HepG2 (cell line): ENCODE results near the gene WIF1. TPM values are rescaled to one million over a fixed set of nuclear protein-coding genes. Genes with fewer than 3 reads are reported as not detected.

Source experiments
- ATAC-seq: fragments of 200-7000 bp; cut with Tn5 transposase; 3 replicates; pipeline ENCODE4 v1.9.1; 2020; ENCODE audit warnings: mild to moderate bottlenecking, moderate library complexity
- BruUV-seq: library from RNA; stranded (reverse); fragments of 400-500 nt; replicated peaks from 2 replicates; lab custom pipeline; 2021; lab: Mats Ljungman, UMichigan
- CTCF ChIA-PET: fragments of 300-600 bp; formaldehyde crosslinking; extraction: SDS; loops from one replicate; lab custom pipeline; 2021; ENCODE audit warnings: low total read pairs, inconsistent platforms, low intra/inter-chr PET ratio; lab: Yijun Ruan, JAX
- POLR2A ChIA-PET: fragments of 350-600 bp; sonication (Branson Sonifier 250); formaldehyde crosslinking; loops from one replicate; lab custom pipeline; 2020; ENCODE audit warnings: antibody characterized with exemption, inconsistent platforms; lab: Yijun Ruan, JAX
- DNase-seq: peaks from one replicate; pipeline ENCODE4 v3.0.0-alpha.2; 2015; ENCODE audit warnings: low spot score
- FAIRE-seq: peaks from 3 replicates; lab custom pipeline; 2011; peaks lifted over from hg19 to GRCh38; lab: Jason Lieb, UNC
- H2AFZ ChIP-seq: one replicate; pipeline ENCODE4 v1.6.1; 2011; ENCODE audit warnings: low read length, inconsistent platforms
- H3K27ac ChIP-seq: fragments of 300-600 bp; 3 replicates; pipeline ENCODE4 v1.8.0; 2011; ENCODE audit warnings: mixed run types, mild to moderate bottlenecking, mixed read lengths, low read length, inconsistent platforms; ENCODE audit not compliant: insufficient read depth; ENCODE audit errors: extremely low read length
- H3K27me3 ChIP-seq, 2 experiments: fragments of 200-600 bp in 1 of 2; 2 replicates in 1 of 2; 3 replicates in 1 of 2; pipeline versions ENCODE4 v1.6.0 to v1.8.0; 2011; ENCODE audit warnings: low read length in 2 of 2, mild to moderate bottlenecking in 2 of 2, moderate library complexity in 2 of 2, inconsistent platforms in 1 of 2; ENCODE audit not compliant: insufficient read depth in 2 of 2, control insufficient read depth in 1 of 2
- H3K36me3 ChIP-seq, 2 experiments: fragments of 200-600 bp in 1 of 2; replicated peaks in 1 of 2; 2 replicates in 1 of 2; 3 replicates in 1 of 2; pipeline versions ENCODE4 v1.5.1 to v1.8.0; 2011; ENCODE audit warnings: low read length in 2 of 2, inconsistent platforms in 1 of 2; ENCODE audit not compliant: insufficient read depth in 2 of 2, control insufficient read depth in 1 of 2
- H3K4me1 ChIP-seq: 2 replicates; pipeline ENCODE4 v1.5.1; 2012; ENCODE audit warnings: low read length, inconsistent platforms; ENCODE audit not compliant: insufficient read depth
- H3K4me2 ChIP-seq: 2 replicates; pipeline ENCODE4 v1.6.0; 2011; ENCODE audit warnings: low read depth, low read length, inconsistent platforms
- H3K4me3 ChIP-seq, 3 experiments: fragments of 200-600 bp in 1 of 3; sonication (generic), shearing (Covaris generic) in 1 of 3; replicated peaks in 1 of 3; 2 replicates each; pipeline ENCODE4 v1.5.1; 2011 to 2016; ENCODE audit warnings: low read length in 3 of 3, inconsistent platforms in 2 of 3, low read depth in 2 of 3, mild to moderate bottlenecking in 2 of 3, control low read depth in 1 of 3, mixed read lengths in 1 of 3; ENCODE audit not compliant: insufficient read depth in 1 of 3
- H3K79me2 ChIP-seq: one replicate; pipeline ENCODE4 v1.6.1; 2011; ENCODE audit warnings: low read length, inconsistent platforms; ENCODE audit not compliant: insufficient read depth
- H3K9ac ChIP-seq: 2 replicates; pipeline ENCODE4 v1.6.0; 2011; ENCODE audit warnings: mild to moderate bottlenecking, low read depth, low read length, inconsistent platforms; ENCODE audit not compliant: insufficient read depth
- H3K9me3 ChIP-seq: 2 replicates; pipeline ENCODE4 v1.5.1; 2012; ENCODE audit warnings: mild to moderate bottlenecking, low read length
- H4K20me1 ChIP-seq: 2 replicates; pipeline ENCODE4 v1.6.0; 2011; ENCODE audit warnings: inconsistent platforms, mild to moderate bottlenecking, low read length, moderate library complexity; ENCODE audit not compliant: insufficient read depth
- CCDC6 ChIP-seq: sonication (generic); formaldehyde crosslinking; IDR thresholded peaks from 2 replicates; pipeline ENCODE4 v1.8.1; 2022; ENCODE audit warnings: mild to moderate bottlenecking, missing genetic modification reagents, moderate library complexity
- NCOA1 ChIP-seq: sonication (generic); formaldehyde crosslinking; IDR thresholded peaks from 2 replicates; pipeline ENCODE4 v1.9.0; 2021; ENCODE audit warnings: missing genetic modification reagents
- RFX3 ChIP-seq: IDR thresholded peaks from 2 replicates; pipeline ENCODE4 v1.6.1; 2016; ENCODE audit warnings: missing biosample characterization, missing genetic modification reagents
- RORA ChIP-seq: sonication (generic); formaldehyde crosslinking; IDR thresholded peaks from 2 replicates; pipeline ENCODE4 v1.5.0; 2020; ENCODE audit warnings: mild to moderate bottlenecking, missing genetic modification reagents, moderate library complexity
- THAP8 ChIP-seq: sonication (generic); formaldehyde crosslinking; IDR thresholded peaks from 2 replicates; pipeline ENCODE4 v1.5.1; 2020; ENCODE audit warnings: missing genetic modification reagents, mild to moderate bottlenecking, borderline replicate concordance
- TRAFD1 ChIP-seq: sonication (generic); formaldehyde crosslinking; IDR thresholded peaks from 2 replicates; pipeline ENCODE4 v1.5.1; 2020; ENCODE audit warnings: missing genetic modification reagents, mild to moderate bottlenecking, borderline replicate concordance
- XRCC5 ChIP-seq: fragments of 200-400 bp; formaldehyde crosslinking; optimal IDR thresholded peaks from 2 replicates; pipeline ENCODE3; 2017; ENCODE audit warnings: mild to moderate bottlenecking, low read length
- ZBTB21 ChIP-seq: sonication (generic); formaldehyde crosslinking; IDR thresholded peaks from 2 replicates; pipeline ENCODE4 v1.4.0; 2020; ENCODE audit warnings: missing genetic modification reagents
- ZBTB7A ChIP-seq: sonication (generic); formaldehyde crosslinking; IDR thresholded peaks from 2 replicates; pipeline ENCODE4 v1.8.0; 2022; ENCODE audit warnings: mild to moderate bottlenecking, missing genetic modification reagents
- ZNF567 ChIP-seq: sonication (generic); formaldehyde crosslinking; IDR thresholded peaks from 2 replicates; pipeline ENCODE4 v1.8.1; 2023; ENCODE audit warnings: mild to moderate bottlenecking, missing genetic modification reagents, borderline replicate concordance
- ZNF780A ChIP-seq: sonication (generic); formaldehyde crosslinking; IDR thresholded peaks from 2 replicates; pipeline ENCODE4 v1.8.0; 2022; ENCODE audit warnings: mild to moderate bottlenecking, missing genetic modification reagents, moderate library complexity
- WGBS: methylation state at CpG from one replicate; pipeline ENCODE4 v1.1.6; 2017; ENCODE audit warnings: low lambda C conversion rate; 5-methylcytosine and 5-hydroxymethylcytosine counted together
- in situ Hi-C: cut with HindIII; loops from 2 replicates; pipeline ENCODE4 v1.10.0; 2017; ENCODE audit warnings: low pct_unique_long_range_greater_than_20kb; ENCODE audit not compliant: extremely low pct_ligation_motif_present
- intact Hi-C: fragments of 100-400 bp; cut with micrococcal nuclease; formaldehyde crosslinking; loops from one replicate; pipeline ENCODE4 v1.10.0; 2022; ENCODE audit not compliant: unreplicated experiment
- polyA plus RNA-seq, 8 experiments: library from polyadenylated mRNA; depleted of rRNA in 3 of 8; stranded (reverse) in 7 of 8; unstranded in 1 of 8; fragments of >200 nt; fragmentation: Illumina TruSeq in 4 of 8; extraction: Trizol in 4 of 8; gene quantifications; 2 replicates each; pipeline versions ENCODE4 v1.2.1 to v1.2.3, GENCODE V29; 2011 to 2016; ENCODE audit warnings: low read depth in 4 of 8, missing spikeins in 1 of 8, mixed read lengths in 1 of 8; ENCODE audit not compliant: insufficient read depth in 1 of 8
- total RNA-seq, 5 experiments: library from RNA; depleted of rRNA; stranded (reverse); fragments of >200 nt; fragmentation: Illumina TruSeq; extraction: Trizol; gene quantifications; 2 replicates each; pipeline ENCODE4 v1.2.3, GENCODE V29; 2016; ENCODE audit warnings: low read depth in 1 of 5
- TF ChIP-seq, protein P1 (sequence below): IDR thresholded peaks from 2 replicates; pipeline ENCODE4 v1.6.1; 2016; ENCODE audit warnings: low read depth, missing genetic modification reagents, missing compliant biosample characterization
- TF ChIP-seq, protein P2 (sequence below): sonication (generic); formaldehyde crosslinking; IDR thresholded peaks from 2 replicates; pipeline ENCODE4 v1.5.0; 2020; ENCODE audit warnings: mild to moderate bottlenecking, missing genetic modification reagents

WIF1 gene
- total and polyA plus RNA-seq, 2 of the 13 experiments (the other 11 are each of a cell fraction or from before 2014, with no cell fraction given): not detected

DNA sequence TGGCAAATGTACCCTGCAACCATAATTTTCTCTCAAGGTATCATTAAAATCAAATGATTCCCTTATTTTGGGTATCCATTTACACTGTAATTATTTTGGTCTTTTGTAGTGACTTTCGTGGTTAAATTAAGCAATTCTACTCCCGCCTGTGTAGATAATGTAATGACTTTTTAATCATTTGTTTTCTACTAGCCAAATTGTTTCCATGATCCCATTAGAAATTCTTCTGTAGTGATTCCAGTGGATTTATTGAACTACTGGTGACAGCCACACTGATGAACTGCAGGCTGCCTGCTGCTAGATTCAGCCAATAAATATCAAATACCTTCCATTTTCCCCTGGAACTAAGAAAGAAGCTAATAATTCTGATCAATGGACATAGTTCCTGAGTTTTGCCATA is 96.0 kb downstream of the WIF1 start:
- Histone ChIP-seq H3K9ac (no peak overlapping the region), H3K27ac (no peak overlapping the region), H3K4me2 (no peak overlapping the region), H3K27me3 (no peaks in the 10 kb centered on the region), H3K9me3 (no peaks in the 10 kb centered on the region), H3K4me1 (peaks cover 15% of the 10 kb centered on the region), H2AFZ (no peak overlapping the region), H3K4me3 (no peak overlapping the region), H3K36me3 (no peaks in the 10 kb centered on the region), H4K20me1 (no peaks in the 10 kb centered on the region), H3K79me2 (no peaks in the 10 kb centered on the region)
- intact Hi-C loops (no loop called here), in situ Hi-C loops (no loop called here)
- WGBS: 35% methylated on average over 2 of the region's 2 CpGs
- ATAC-seq (no peak), DNase-seq (no peak), FAIRE-seq (no peak)
- CTCF ChIA-PET: no interaction called here
- POLR2A ChIA-PET: no interaction called here
- BruUV-seq: no TSS peak
- no peak for TF ChIP-seq ZBTB21 (CRISPR knock-in tag)
- no peak for TF ChIP-seq ZNF567 (CRISPR knock-in tag)
- no peak for TF ChIP-seq NCOA1 (CRISPR knock-in tag)
- TF ChIP-seq ZBTB7A (CRISPR knock-in tag): no peak
- TF ChIP-seq XRCC5: no peak
- TF ChIP-seq RFX3 (CRISPR knock-in tag): no peak
- no peak for TF ChIP-seq TRAFD1 (CRISPR knock-in tag)
- TF ChIP-seq THAP8: no peak
- no peak for TF ChIP-seq CCDC6 (CRISPR knock-in tag)
- TF ChIP-seq, protein P1, sequence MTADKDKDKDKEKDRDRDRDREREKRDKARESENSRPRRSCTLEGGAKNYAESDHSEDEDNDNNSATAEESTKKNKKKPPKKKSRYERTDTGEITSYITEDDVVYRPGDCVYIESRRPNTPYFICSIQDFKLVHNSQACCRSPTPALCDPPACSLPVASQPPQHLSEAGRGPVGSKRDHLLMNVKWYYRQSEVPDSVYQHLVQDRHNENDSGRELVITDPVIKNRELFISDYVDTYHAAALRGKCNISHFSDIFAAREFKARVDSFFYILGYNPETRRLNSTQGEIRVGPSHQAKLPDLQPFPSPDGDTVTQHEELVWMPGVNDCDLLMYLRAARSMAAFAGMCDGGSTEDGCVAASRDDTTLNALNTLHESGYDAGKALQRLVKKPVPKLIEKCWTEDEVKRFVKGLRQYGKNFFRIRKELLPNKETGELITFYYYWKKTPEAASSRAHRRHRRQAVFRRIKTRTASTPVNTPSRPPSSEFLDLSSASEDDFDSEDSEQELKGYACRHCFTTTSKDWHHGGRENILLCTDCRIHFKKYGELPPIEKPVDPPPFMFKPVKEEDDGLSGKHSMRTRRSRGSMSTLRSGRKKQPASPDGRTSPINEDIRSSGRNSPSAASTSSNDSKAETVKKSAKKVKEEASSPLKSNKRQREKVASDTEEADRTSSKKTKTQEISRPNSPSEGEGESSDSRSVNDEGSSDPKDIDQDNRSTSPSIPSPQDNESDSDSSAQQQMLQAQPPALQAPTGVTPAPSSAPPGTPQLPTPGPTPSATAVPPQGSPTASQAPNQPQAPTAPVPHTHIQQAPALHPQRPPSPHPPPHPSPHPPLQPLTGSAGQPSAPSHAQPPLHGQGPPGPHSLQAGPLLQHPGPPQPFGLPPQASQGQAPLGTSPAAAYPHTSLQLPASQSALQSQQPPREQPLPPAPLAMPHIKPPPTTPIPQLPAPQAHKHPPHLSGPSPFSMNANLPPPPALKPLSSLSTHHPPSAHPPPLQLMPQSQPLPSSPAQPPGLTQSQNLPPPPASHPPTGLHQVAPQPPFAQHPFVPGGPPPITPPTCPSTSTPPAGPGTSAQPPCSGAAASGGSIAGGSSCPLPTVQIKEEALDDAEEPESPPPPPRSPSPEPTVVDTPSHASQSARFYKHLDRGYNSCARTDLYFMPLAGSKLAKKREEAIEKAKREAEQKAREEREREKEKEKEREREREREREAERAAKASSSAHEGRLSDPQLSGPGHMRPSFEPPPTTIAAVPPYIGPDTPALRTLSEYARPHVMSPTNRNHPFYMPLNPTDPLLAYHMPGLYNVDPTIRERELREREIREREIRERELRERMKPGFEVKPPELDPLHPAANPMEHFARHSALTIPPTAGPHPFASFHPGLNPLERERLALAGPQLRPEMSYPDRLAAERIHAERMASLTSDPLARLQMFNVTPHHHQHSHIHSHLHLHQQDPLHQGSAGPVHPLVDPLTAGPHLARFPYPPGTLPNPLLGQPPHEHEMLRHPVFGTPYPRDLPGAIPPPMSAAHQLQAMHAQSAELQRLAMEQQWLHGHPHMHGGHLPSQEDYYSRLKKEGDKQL: no peak
- TF ChIP-seq RORA: no peak
- no peak for TF ChIP-seq ZNF780A (CRISPR knock-in tag)
- TF ChIP-seq, protein P2, sequence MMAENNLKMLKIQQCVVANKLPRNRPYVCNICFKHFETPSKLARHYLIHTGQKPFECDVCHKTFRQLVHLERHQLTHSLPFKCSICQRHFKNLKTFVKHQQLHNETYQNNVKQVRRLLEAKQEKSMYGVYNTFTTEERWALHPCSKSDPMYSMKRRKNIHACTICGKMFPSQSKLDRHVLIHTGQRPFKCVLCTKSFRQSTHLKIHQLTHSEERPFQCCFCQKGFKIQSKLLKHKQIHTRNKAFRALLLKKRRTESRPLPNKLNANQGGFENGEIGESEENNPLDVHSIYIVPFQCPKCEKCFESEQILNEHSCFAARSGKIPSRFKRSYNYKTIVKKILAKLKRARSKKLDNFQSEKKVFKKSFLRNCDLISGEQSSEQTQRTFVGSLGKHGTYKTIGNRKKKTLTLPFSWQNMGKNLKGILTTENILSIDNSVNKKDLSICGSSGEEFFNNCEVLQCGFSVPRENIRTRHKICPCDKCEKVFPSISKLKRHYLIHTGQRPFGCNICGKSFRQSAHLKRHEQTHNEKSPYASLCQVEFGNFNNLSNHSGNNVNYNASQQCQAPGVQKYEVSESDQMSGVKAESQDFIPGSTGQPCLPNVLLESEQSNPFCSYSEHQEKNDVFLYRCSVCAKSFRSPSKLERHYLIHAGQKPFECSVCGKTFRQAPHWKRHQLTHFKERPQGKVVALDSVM: no peak
